HG03196 (cell line): ENCODE measurements around the gene NHERF1.

Experiments used
- ATAC-seq: cut with Tn5 transposase; IDR thresholded peaks from one replicate; pipeline ENCODE4 v1.9.1; 2021; ENCODE audit not compliant: unreplicated experiment

The NHERF1 gene

DNA sequence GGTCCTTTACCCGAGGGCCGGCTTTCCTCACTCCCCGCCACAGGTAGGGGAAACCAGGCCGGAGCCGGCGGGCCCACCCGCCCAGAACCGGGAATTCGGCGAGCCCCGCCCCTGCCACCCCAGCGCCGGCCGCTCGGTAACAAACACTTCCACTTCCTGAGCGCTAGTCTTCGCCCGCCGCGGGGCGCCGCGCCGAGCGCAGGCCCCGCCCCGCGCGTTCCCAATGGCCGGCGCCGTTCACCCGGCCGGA is 224 bp upstream of the NHERF1 start:
- ATAC-seq, result no peak

DNA sequence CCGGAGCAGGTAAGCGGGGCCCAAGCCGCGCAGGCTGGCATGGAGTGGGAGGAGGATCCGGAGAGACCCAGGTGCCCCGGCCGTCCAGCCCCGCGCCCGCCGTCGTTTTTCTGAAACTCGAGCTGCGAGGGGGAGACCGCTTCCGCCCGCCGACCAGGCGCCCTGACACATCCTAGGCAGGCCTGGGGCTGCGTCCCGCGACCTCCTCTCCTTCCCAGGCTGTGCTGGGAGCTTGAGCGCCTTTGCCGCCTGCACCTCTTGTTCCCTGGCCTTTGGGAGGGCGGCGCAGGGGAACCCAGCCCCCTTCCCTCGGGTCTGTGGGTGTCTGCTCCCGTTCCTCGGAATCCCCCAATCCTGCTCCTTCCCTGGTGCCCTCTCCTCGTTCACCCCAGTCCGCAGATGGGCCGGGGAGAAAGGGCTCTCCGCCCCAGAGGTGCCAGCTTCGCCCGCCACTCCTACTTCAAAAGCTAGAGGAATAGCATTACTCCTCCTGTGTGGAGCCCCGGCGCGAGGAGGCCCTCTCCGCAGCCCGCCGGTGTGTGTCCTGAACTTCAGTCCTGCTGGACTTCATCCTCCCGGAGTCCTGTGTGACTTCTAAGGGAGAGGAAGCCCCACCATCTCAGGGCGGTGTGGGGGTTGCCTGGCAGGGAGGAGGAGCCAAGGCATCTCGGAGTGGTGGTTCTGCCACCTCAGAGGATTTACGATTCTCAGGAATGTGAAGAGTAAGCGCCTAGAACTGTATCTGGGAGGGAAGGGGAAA is 1.0 kb downstream of the NHERF1 start:
- ATAC-seq, result peak; percentile 12

DNA sequence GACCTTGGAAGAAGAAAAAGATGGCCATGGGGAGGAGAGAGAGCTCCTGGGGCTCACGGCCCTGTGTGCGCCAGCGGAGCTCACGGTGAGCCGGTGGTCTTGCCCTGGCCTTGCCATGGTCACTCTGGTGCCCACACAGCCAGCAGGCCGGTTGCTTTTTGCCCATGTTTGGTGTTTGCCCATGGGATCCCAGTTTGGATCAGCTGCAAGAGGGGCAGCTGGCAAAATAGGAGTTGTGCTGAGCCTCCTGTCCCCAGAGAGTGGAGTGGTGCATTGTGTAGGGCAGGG is 1.6 kb downstream of the NHERF1 start:
- ATAC-seq, result no peak

DNA sequence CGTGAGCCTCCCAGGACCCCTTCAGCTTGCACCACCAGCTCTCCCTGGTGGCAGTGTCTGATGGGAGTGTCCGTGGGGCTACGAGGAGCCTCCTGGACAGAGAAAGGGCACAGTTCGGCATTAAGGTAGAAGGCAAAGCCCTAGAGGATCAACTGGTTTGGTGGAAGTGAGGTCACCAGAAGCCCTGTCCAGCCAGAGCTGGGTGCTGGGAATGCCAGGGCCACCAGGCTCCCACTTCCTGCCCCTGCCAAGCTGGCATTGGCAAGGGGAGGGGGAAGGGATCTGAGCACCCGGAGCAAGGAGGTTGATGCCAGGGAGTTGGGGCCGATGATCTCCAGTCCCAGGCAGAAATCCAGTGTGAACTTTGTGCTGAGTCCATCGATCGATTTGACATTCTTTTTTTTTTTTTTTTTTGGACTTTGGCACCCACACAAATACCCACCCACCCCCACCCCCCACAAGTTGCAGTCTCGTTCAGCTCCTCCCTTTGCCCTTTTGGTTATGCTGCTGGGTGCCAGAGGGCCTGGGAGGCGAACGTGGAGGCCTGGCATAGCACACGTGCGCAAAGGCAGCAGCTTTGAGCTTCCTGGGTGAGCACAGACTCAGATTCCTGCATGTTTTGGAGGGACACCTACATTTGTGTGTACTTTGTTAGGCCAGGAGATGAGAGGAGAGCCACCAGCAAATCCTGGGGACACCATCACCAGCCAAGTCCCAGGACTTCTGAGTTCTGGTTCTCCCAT is 2.1 kb downstream of the NHERF1 start:
- no peak for ATAC-seq

DNA sequence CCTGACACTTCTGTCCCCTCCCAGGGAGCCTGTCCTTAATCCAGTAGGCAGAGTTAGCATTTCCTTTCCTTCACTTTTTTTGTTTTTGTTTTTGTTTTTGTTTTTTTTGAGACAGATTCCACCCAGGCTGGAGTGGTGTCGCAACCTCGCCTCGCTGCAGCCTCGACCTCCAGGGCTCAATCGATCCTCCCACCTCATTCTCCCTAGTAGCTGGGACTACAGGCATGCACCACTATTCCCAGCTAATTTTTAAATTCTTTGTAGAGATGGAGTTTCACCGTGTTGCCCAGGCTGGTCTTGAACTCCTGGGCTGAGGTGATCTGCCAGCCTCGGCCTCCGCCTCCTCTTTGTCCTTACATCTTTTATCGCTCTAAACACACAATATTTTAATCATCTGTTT is 4.0 kb downstream of the NHERF1 start:
- no peak for ATAC-seq

DNA sequence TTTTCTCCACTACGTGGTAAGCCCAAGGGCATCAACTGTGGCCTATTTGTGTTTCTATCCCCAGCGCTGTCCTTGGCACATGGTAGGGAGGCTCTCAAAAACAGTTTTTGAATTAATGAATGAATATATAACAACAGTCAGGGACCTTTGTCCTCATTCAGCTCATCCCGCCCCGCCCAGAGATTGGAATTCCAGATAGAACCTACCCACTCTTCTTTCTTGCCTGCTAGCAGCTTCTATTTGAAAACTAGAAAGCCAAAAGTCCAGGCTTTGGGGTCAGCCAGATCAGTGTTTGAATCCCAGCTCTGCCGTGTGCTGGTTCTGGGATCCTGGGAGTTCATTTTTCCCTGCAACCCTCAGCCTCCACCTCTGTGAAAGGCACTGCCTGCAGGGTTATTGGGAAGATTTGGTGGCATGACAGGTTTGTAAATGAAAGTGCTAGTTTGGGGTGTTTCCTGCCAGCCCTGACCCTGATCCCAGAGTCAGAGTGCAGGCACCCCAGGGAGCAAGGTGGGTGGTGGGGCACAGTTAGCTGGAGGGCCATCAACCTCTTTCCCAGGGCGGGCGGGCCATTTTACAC is 4.5 kb downstream of the NHERF1 start:
- no peak for ATAC-seq

DNA sequence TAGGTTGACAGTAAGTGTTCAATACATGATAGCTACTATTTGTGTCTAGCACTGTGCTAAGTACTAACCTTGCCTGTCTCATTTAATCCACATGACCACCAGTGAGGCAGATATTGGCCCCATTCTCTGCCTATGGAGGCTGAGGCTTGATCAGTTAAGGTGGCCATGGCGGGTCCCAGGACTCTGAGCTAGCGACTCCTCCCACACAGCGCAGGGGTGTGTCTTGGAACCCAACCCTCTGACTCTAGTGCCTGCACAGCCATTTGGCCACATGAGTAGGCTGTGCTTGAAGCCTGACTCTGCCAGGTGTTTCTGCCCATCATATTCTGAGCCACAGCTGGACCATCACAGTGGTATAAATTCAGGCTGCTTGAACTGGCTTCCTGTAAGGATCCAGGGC is 6.4 kb downstream of the NHERF1 start:
- no peak for ATAC-seq

DNA sequence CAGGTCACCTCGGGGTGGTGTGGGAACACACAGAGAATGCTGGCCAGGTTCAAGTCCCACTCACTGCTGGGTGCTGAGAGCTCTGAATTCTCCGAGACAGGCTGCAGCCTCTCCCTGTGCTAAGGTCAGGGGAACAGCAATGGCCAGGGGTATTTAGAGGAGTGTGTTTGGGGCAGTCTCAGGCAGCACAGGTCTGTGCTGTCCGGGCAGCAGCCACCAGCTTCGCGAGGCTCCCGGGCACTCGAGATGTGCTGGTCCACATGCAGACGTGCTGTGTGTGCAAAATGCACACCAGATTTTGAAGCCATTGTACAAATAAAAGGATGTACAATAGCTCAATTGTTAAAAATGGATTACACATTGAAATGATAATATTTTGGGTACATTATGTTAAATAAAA is 7.1 kb downstream of the NHERF1 start:
- ATAC-seq, result no peak

DNA sequence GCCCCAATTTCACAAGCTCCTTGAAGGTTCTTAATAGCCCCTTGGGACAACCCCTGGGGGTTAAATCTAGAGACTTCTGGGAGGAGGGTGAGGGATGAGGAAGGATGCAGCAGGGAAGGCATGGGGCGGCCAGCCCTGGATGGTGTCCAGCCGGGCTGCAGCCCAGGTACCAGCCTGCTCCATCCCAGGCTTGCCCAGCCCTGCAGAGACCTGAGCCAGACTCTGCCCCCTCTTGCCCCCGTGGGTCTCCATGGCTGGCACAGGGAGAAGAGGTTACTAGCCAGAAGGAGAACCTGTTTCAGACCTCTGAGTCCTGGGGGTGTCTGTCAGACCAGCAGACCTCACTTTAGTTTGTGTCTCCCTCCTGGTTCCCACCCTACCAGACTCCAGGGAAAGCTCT is 8.5 kb downstream of the NHERF1 start:
- no peak for ATAC-seq

DNA sequence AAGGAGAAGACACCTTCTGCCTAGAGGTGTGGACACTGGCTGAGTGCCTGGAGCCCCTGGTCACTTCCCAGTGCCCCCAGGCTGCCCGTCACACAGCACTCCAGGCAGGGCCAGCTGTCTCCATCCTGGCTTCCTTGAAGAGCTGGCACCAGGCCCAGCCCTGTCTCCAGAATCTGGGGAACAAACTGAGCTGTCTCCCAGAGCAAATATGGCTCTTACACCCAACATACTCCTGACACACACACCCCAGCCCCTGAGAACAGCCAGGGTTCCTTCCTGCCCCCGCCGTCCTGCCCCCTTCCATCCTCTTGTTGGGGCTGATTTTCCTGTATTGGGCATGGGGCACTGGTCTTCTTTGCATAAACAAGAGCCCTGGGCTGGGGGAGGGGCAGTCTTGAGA is 9.1 kb downstream of the NHERF1 start:
- ATAC-seq, result no peak

DNA sequence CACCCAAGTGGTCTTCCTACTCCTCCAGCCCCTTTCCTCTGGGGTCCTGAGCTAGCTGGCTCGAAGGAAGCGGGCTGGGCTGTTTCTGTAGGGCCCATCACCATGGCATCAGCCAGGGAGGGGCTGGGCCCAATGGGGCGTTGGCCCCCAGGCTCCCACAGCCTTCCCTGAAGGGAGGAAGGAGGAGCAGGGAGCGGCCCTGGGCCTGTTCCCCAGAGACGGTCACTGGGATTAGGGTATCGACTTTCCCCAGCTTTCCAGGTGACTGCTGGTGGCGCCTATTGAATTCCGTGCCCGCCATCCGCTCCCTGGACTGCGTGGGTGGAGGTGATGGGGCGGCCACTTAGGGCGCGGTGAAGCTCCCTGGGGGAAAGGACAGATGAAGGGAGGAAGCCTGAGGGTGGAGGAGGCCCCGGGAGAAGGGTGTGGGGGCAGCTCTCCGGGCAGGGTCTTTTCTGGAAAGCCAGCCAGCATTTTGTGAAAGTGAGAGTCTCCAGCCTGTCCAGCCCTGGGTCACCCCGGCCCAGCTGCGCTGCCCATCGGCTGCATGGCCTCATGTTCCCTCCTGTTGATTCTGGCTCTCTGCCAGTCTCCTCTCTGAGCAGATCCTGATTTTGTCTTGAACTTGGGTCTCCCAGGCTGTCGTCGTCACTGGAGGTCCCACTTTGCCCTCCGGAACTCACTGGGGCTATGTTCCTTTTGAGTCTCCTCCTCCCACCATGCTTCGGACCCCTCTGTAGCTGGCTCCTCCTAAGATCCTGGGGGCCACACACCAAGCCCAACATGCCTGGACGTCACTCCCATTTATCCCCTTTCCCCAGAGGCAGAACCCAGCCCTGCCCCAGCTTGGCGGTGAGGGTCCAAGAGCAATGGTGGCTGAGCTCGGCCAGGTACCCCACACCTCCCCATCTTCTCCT is 9.8 kb downstream of the NHERF1 start:
- no peak for ATAC-seq

DNA sequence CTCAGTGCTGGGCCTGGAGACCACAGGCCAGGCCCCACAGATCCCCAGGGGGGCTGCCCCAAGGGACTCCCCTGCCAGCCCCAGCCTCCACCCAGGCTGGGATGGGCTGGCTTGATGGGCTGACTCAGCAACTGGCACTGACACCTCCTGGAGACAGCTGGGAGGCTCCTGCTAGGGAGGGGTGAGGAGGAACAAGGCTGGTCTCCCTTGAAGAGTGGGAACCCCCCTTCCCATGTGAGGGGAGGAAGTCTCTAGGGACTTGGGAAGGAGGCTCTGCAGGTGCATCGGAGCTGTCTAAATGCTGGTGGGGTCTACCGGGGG is 10.4 kb downstream of the NHERF1 start:
- no peak for ATAC-seq

DNA sequence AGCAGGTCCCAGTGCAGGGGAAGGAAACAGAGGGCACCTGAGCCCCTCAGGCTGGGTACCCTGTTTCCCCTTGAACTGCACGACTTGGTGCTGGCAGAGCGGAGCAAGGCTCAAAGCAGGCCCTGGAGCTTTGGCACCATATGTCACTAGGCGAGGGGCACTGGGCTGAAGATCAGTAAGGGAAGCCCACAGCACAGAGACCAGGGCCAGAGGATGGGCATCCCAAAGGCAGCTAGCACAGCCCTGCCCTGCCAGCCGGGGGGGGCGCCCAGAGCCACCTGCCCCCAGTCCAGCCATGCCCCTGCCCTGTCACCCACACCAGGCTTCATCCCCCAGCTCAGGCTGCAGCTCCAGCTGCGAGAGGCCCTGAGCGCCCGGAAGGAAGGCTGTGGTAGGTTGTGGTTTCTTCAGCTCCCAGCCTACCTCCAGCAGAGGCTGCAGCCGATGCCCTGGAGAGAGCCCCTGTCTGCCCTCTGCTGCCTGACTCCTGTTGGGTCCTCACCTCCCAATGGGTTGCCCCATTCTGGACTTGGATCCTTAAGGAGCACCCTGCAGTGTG is 10.9 kb downstream of the NHERF1 start:
- ATAC-seq, result peak; percentile 65

DNA sequence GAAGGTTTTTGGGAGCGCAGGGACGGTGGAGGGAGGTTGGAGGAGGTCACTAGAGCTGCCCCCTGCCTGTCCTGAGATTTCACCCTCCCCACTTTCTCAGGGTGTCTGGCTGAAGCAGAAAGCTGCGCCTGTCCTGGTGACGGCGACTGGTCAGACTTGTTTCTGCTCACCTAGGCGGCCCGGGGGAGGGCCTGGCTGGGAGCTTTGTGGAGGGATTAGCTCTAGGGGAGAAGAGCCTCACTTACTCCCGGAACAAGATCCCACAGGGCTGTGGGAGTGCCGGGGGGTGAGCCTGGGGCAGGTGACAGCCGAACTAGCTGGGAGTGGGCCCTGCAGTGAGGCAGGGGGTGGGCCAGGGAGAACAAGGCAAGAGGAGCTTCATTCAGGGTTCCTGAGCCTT is 11.5 kb downstream of the NHERF1 start:
- ATAC-seq, result no peak

DNA sequence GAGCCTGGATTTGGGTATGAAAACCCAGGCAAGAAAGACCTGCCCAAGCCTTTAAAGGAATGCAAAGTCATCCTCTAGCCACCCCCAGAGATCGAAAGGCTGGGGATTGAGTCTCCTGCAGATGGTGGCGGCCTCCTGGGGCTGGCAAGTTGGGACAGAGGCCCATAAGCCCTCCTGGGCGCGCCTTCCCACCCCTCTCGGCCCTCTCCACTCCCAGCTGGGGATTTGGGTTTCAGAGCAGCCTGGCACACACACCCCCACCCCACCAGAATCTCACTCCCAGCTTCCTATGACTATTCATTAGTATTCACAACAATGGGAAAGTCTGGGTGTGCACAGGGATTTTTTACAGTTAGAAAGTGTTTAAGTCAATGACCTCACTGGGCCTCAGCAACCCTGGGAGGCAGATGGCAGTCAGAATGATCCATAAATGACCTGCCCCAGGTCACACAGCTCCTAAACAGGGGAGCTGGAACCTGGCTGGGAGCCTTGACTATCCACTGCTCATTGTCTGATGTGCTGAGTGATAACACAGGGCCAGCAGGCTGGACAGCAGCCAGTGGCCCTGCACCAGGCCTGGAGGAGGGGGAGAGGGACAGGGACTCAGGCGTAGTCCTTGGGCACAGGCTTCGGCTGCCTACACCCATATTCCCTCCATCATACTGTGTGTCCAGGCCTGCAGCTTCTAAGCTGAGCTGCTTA is 12.1 kb downstream of the NHERF1 start:
- ATAC-seq, result no peak

DNA sequence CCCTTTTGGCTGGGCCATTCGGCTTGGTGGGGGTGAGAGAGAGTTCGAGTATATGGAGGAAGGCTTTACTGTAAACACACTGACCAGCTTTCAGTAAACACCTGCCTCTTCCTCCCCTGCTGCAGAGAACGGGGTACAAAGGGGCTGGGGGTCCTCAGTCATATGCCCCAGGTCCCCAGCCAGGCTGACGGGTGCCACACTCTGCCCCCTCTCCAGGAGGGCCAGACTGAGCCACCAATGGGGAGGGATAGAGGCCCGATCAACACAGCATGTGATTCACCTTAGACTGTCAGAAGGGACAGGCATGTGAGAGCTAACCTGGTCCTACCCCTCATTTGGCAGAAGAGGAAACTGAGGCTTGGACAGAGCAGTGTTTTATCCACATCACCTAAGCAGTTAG is 13.0 kb downstream of the NHERF1 start:
- no peak for ATAC-seq

DNA sequence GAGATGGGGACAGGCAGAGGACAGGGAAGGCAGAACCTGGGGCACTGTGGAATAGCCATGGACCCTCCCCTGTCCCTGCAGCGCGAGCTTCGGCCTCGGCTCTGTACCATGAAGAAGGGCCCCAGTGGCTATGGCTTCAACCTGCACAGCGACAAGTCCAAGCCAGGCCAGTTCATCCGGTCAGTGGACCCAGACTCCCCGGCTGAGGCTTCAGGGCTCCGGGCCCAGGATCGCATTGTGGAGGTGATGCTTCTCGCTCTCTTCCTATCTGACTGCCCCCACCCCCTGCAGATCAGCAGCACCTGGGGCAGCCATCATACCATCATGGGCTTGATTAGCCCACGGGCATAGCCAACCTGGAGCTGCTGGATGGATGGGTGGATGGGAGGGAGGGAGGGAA is 13.5 kb downstream of the NHERF1 start:
- ATAC-seq, result no peak

DNA sequence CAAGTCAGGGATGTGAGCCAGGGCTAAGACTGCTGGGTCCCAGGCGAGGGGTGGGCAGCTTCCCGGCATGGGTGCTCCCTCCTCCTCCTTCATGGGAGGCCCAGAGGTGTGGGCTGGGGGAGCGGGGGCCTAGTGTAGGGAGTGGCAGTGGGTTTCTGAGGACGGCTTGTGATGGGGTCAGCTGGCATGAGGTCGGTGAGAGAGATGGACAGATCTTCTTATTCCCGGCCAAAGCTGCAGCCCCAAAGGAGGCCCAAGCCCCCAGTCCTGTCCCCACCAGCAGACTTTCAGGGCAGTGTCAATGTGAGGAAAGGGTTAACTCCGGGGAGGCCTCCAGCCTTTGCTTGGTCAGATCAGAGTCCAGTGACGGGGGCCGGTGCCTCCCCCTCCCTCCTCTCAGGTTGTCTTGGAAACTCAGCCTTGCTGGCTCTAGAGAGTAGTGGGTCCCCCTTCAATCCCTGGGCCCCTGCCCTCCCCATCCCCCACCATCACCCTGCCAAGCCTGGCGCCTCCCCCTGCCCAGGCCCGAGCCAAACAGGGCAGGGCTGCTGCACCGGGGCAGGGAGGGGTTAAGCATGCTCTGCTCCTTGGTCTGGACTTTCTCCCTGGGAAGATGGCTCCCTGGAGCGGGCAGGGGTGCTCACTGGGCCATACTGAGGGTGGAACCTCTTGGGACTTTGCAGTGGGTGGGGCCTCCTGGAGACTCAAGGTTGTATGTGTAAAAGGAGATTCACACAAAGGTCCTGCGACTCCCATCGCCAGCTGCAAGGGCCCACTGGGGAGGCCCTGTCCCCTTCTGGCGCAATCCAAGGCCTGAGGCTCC is 15.3 kb downstream of the NHERF1 start:
- ATAC-seq, result no peak

DNA sequence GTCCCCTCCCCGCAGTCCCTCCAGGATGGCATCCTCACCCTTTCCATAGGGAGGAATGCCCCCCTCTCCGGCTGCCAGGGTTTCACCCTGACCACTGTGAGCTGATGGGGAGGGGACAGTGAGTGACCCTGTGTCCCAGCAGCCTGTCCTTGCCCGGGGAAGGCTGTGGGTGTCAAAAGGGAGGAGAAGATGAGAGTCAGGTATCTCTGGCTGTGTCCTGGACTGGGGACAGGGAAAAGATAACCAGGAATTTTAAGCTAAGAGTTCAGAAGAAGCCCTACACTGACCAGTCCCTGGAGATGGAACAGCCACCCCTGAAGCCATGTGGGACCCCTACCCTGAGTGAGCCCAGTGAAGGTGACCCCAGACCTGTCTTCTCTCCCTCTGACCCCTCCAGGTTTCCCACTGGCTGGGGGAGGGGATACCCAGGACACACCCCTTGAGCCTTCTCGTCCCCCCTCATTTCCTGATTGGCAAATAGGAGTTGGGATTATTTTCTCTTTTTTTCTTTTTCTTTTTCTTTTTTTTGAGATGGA is 16.4 kb downstream of the NHERF1 start:
- ATAC-seq, result no peak

DNA sequence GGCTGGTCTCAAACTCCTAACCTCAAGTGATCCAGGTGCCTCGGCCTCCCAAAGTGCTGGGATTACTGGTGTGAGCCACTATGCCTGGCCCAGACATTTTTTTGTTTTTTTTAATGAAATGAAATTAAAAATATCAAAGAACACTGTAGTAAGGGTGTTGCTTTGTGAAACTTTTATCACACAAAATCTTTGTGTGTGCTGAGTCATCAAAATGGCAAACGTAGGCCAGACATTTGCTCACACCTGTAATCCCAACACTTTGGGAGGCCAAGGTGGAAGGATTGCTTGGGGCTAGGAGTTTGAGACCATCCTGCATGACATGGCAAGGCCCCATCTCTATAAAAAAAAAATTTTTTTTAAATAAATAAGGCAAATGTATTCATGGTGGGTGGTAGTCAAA is 18.0 kb downstream of the NHERF1 start:
- no peak for ATAC-seq
